HG03175 (cell line): ENCODE results near the gene CANT1.
"Not testable (repeated sequence)": the region's sequence is repeated elsewhere in the genome, so short reads cannot be mapped to it uniquely, and the experiment has no call there.

Experiments used
- ATAC-seq: cut with Tn5 transposase; IDR thresholded peaks from one replicate; pipeline ENCODE4 v1.9.1; 2021; ENCODE audit warnings: mild to moderate bottlenecking, moderate library complexity; ENCODE audit not compliant: unreplicated experiment

CANT1 gene

DNA sequence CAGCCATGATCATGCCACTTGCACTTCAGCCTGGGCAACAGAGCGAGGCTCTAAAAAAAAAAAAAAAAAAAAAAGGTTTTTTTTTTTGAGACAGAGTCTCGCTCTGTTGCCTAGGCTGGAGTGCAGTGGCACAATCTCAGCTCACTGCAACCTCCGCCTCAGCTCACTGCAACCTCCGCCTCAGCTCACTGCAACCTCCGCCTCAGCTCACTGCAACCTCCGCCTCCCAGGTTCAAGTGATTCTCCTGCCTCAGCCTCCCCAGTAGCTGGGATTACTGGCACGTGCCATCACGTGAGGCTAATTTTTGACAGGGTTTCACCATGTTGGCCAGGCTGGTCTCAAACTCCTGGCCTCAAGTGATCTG is 46.6 kb downstream of the CANT1 start:
- ATAC-seq: not testable (repeated sequence)

DNA sequence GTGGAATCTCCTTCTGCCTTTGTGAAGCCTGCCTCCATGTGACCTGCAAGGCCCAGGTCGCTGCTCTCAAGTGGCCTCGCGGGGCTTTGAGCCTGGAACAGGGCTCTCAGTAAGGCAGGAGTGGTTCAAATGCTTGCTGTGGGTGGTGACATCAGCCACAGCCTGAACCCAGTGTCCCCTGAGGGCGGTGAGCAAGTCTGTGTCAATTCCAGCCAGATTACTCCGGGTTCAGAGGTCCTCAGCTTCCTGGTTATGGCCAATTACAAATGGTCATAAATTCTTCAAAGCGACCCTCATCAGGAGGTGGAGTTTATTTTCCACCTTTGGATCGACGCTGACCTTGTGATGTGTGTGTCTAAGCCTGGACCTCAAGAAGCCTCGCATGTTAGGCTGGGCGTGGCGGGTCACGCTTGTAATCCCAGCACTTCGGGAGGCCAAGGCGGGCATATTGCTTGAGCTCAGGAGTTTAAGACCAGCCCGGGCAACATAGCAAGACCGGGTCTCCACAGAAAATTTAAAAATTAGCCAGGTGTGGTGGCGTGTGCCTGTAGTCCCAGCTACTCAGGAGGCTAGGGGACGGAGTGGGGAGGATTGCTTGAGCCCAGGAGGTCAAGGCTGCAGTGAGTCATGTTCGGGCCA is 47.1 kb downstream of the CANT1 start:
- ATAC-seq: no peak

DNA sequence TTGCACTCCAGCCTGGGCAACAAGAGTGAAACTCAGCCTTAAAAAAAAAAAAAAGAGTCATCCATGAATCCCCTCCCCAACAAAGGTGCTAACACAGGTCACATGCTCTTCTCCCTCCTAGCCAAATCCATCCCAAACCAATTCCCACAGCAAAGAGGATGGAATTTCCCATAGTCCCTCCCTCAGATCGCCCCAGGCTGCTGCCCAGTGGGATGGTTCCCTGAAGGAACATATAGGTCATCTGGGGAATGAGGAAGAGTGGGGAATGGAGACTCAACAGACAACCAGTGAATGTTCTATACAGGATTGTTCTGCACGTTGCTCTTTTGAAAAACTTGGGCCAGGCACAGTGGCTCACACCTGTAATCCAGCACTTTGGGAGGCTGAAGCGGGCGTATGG is 48.0 kb downstream of the CANT1 start:
- ATAC-seq: no peak

DNA sequence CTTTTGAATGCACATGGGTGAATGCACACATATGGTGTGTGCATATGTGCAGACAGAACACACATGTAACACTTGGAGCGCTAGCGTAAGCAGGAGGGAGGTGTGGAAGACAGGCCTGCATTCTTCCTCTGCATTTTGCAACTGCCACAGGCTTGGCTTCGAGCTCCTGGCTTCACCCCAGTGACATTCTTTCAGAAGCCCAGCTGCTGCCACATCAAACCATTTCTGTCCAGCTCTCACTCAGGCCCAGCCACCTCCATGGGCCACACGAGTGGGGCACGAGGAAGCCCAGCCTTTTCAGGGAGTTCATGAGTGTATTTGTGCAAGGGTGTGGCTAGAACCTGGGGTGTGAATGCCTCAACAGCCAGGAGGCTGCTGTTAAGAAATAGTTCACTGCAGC is 48.6 kb downstream of the CANT1 start:
- no peak for ATAC-seq

DNA sequence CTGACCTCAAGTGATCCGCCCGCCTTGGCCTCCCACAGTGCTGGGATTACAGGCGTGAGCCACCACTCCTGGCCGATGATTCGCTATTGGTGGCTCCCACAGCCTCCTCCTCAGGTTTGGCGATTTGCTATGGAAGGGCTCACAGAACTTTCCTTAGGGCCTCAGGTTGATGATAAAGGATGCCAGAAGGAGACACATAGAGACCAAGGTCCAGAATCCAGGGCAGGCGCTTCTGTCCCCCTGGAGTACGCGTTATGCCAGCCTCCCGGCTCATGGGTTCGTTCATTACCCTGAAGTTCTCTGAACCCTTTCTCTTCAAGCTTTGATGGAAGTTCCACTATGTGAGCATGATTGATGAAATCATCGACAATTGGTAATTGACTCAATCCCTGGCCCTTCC is 49.8 kb downstream of the CANT1 start:
- no peak for ATAC-seq

DNA sequence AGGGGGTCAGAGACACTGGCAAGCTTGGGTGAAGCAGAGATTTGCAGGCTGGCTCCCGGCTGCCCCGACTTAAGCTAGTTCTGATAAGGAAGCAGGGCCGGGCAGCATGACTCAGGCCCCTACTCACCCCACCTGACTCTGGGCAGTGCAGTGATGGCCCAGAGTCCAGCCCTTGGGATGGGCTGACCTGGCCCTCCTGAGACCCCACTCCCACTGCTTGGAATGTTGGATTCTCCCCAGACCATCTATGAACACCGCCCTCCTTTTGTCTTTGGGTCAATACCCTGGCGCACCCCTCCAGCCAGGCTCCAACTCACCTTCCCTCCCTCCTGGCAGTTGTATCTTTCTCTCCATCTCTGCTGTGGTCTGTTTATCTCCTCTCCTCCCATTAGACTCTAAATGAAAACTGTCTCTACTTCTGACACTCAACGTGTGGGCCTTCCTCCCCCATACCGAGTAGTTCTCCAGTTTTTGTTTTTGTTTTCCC is 50.9 kb downstream of the CANT1 start:
- no peak for ATAC-seq

DNA sequence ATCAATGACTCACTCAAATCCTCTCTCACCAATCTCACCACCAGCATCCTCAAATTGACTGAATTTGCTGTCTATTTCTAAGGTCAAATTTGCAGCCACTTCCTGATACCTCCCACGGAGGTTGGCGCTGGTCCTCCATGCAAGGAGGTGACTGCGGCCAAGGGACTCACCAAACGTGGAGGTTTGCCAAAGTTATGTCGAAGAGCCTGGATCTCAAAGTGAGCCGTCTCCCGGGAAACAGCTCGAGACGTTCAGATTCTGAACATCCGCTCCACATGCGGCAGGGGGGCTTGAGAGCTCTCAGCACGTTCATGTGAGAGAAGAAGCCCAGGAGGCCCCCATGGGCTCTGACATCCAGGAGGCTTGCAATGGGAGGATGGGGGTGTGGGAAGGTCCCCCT is 52.4 kb downstream of the CANT1 start:
- ATAC-seq: no peak

DNA sequence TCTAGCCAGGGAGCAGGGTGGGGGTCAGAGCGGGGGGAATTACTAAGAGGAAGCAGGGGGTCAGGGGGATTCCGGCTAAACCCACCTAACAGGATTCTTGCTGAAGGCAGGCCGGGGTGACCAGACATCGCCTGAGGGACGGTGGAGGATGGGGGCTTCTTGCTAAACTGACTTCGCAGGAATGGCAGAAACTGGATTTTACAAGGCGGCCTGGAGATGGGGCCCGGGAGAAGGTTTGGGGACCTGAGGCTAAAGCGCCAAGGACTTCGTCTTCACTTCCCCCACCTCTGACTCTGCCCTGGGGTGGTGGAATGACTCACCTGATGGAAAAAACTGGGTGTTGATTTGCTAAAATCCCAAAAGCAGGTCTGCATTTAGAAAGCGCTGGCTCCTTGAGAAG is 53.3 kb downstream of the CANT1 start:
- no peak for ATAC-seq

DNA sequence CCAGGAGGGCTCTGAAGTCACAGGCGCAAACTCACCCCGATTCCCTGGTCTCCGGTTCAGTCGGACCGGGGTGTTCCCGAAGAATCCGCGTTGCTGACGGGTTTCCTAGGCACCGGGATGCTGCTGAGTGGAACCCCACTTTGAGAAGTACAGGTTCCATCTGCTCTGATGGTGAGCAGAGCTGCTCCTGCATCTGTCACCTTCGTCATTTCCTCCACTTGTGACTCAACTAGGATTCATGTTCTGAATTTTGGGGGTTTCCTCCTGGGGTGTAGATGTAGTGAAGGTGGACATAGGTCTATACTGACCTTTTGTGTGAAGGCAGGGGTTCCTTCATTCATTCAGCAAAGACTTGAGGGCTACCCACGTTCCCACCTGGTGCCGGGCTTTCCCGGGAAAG is 54.9 kb downstream of the CANT1 start:
- no peak for ATAC-seq

DNA sequence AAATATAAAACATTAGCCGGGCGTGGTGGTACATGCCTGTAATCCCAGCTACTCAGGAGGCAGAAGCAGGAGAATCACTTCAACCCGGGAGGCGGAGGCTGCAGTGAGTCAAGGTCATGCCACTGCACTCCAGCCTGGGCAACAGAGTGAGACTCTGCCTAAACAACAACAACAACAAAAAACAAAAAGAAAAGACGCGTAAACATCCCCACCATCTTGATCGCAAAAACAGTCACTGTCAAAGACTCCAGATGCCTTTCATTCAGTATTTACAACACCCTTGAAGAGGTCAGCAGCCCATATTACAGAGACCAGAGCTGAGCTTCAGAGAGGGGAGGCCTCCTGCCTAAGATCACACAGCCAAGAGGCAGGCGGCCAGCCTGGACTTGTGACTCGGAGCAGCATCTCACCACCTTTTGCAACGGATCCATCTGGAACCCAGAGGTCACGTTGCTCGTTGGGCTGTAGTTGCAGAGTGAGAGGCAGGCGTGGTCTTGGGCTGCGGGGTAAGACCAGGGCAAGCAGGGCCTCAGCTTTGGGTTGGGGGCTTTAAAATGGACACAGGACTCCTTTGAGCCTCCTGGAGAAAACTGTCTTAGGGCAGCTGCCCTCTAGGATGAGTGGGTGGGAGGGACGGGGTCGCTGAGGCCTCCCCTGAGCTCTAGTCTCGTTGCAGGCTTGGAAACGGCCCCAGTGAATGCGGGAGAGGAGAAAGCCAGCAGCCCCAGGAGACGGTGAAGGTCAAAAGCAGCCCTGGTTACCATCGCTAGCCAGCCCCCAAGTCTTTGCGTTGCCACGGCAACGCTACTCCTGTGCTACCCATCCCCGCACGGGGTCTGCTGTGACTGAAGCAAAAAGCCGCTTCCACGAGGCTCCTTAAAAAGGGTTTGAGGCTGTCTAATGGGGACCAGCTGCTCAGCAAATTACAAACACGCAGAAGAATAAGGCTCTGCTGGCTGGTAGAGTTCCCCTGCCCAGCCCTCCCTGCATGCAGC is 55.9 kb downstream of the CANT1 start:
- no peak for ATAC-seq

DNA sequence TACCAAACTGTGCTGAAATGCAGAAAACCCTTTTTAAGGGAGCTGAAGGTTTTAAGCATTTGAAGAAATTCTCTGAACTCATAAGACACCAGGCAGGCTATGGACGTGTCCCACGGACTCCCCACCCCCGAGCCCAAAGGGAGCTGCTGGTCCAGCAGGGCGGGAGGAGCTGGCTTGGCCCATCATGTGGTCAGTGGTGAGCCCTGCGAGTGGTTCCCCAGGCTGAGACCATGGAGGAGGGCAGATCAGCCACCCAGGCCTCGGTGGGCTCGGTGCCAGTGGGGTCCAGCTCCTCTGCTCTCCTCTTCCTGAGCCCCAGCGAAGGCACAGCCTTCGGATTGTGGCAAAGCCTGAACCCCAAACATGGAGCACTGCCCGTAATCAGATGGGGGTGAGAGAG is 56.9 kb downstream of the CANT1 start:
- ATAC-seq: no peak

DNA sequence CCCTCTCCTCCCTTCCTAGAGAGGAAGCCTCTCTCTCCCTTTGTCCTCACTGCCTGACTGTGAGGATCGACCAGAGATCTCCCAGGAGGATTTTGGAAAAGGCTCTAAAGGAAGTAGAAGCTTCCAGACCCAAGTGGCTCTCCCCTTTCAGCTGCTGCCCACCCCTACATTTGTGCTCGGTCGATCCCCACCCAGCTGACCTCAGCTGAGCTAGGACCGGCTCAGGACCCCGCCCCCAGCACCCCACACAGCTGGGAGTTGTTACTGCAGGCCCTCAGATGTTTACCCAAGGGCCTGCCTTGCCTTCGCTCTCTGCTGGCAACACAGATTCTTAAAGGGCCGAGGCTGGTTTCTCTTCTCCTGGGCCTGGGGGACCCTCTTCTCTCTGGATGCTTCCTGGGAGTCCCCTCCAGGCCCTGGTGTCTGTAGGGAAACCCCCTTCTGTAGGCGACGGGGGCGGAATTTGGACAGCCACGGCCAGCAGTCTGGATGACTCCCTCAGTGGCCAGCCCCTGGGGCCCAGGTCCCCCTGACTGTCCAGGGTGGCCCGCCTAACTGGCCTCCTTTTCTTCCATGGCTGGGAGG is 57.5 kb downstream of the CANT1 start:
- no peak for ATAC-seq

DNA sequence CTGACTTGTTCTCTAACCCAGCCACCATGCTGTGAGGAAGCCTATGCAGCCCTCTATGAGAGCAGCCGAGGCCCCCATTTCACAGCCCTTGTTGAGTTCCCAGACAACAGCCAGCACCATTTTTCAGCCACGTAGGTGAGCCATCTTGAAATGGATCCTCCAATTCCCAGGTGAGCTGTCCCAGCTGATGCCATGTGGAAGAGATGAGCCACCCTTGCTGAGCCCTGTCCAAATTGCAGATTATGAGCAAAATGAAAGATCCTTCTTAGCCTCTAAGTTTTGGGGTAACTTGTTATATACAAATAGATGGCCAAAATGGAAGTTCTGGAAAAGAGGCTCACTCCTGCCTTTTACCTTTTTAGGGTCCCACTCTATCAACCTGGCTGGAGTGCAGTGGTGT is 58.7 kb downstream of the CANT1 start:
- no peak for ATAC-seq

DNA sequence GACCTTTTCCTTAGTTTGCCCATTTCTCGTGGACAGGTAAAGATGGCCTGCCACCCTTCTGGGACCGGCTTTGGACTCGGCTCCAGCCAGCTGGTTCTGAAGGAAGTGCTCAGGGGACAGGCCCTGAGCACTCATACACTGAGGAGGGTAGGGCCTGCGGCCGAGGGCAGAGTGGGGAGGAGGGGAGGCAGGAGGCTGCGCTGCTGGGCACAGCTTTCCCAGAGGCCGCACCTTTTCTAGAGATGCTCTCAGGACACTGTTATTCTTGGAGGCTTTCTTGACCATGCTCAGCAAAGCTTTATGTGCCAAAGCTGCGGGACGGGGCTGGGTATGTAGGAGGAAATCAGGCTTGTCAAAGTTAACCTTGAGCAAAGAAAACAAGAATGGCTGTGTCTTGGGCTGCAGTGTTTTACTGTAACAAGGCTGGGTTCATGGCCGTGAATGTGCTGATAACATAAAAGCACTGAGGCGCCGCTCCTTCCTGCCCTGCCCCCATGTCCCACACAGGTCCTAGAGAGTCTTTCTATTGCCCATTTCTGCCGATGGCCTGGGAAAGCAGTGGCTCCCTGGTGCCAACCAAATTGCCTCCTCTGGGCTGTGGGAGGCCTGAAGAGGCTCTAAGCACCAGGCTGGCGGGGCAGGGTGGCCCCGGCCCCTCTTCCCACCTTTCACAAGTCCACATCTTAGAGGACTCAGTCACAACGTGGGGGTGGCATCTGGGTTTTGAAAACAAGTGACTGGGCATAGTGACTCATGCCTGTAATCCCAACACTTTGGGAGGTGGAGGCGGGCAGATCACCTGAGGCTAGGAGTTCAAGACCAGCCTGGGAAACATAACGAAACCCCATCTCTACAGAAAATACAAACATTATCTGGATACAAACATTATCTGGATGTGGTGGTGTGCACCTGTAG is 62.1 kb downstream of the CANT1 start:
- no peak for ATAC-seq

DNA sequence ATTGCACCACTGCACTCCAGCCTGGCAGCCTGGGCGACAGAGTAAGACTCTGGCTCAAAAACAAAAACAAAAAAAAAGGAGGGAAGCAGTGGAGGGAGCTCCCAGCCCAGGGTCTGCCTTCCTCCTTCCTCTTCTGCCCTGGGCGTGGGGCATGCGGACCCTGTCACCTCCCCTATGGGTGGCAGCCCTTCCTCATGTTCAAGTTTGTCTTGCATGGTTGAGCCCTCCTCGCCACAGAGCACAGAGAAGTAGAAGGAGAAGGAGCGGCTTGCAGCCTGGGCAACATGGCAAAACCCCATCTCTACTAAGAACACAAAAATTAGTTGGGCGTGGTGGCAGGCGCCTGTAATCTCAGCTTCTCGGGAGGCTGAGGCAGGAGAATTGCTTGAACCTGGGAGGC is 62.9 kb downstream of the CANT1 start:
- no peak for ATAC-seq

DNA sequence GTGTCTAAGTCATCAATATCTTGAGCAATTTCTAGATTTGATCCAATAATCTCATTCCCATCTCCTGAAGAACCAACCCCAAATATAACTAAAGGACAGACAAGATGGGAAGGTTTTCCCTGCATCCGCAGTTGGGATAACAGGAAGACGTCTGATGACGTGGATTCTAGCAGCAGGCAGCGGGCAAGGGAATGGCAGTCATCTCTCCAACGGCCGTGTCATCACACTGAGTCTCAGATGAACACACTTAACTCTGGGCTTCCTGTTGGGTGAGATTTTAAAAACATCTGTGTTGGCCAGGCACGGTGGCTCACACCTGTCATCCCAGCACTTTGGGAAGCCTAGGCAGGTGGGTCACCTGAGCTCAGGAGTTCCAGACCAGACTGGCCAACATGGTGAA is 63.4 kb downstream of the CANT1 start:
- ATAC-seq: no peak

DNA sequence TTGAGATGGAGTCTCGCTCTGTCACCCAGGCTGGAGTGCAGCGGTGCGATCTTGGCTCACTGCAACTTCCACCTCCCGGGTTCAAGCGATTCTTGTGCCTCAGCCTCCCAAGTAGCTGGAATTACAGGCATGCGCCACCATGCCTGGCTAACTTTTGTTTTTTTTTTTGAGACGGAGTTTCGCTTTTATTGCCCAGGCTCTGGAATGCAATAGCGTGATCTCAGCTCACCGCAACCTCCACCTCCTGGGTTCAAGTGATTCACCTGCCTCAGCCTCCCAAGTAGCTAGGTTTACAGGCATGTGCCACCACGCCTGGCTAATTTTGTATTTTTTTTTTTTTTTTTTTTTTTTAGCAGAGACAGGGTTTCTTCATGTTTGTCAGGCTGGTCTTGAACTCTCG is 64.1 kb downstream of the CANT1 start:
- ATAC-seq: not testable (repeated sequence)

DNA sequence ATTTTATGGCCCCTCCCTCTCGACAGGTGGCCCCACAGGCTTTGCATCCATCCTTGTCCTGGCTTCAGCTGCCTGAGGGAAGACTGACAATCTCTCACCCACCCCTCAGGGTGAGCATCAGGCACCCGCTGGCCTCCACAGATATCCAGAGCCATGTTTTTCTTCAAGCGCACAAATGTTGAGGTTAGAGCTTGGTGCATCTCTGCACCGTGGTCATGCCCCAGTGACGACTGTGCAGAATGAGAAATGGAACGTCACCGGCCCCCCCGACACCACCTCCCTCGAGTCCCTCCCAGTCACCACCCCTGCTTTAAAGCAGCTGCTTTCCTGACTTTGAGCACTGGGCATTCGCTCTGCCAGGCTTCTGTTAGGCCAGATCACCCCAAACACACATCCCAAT is 64.6 kb downstream of the CANT1 start:
- no peak for ATAC-seq

DNA sequence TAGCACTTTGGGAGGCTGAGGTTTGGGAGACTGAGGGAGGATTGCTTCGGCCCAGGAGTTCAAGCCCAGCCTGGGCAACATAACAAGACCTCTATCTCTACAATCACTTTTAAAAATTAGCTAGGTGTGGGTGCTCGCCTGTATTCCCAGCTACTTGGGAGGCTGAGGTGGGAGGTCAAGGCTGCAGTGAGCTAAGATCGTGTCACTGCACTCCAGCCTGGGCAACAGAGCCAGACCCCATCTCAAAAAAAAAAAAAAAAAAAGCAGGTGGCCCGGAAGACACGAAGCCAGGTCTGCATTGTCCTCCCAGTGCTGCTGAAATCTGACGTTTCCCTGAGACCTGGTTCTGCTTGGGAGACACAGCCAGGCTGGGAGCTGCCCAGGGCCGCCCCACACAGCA is 65.5 kb downstream of the CANT1 start:
- ATAC-seq: no peak
